Mesodermal cell (in vitro differentiated cells): ENCODE data around the gene CD3E. TPM values are rescaled to one million over a fixed set of nuclear protein-coding genes. Genes with fewer than 3 reads are reported as not detected.

ENCODE experiments used
- H3K27ac ChIP-seq: 2 replicates; pipeline ENCODE4 v1.7.0; 2013; ENCODE audit warnings: mild to moderate bottlenecking, low read depth, low read length, moderate library complexity; ENCODE audit not compliant: severe bottlenecking
- H3K36me3 ChIP-seq: 2 replicates; pipeline ENCODE4 v1.7.1; 2013; ENCODE audit warnings: mild to moderate bottlenecking, low read length, moderate library complexity; ENCODE audit not compliant: control insufficient read depth, insufficient read depth
- H3K4me1 ChIP-seq: one replicate; pipeline ENCODE4 v1.7.1; 2013; ENCODE audit warnings: mild to moderate bottlenecking, low read length; ENCODE audit not compliant: insufficient read depth, control insufficient read depth, poor library complexity, severe bottlenecking
- H3K4me3 ChIP-seq: 2 replicates; pipeline ENCODE4 v1.7.0; 2013; ENCODE audit warnings: low read length, control low read depth, mild to moderate bottlenecking; ENCODE audit not compliant: insufficient read depth, poor library complexity, severe bottlenecking; ENCODE audit errors: extremely low read depth
- H3K9me3 ChIP-seq: 2 replicates; pipeline ENCODE4 v1.7.1; 2013; ENCODE audit warnings: mild to moderate bottlenecking, low read length, moderate library complexity; ENCODE audit not compliant: control insufficient read depth
- WGBS, 2 experiments: methylation state at CpG; one replicate each; pipeline ENCODE4 v1.1.5; 2013; ENCODE audit warnings: missing lambda C conversion rate in 2 of 2; ENCODE audit not compliant: insufficient coverage in 2 of 2; 5-methylcytosine and 5-hydroxymethylcytosine counted together
- polyA plus RNA-seq, 2 experiments: library from polyadenylated mRNA; stranded (reverse); fragments of 50-300 nt; gene quantifications; one replicate each; pipeline ENCODE4 v1.2.3, GENCODE V29; 2013

CD3E gene
- polyA plus RNA-seq (2013, experiment 1 of 2) = not detected
- polyA plus RNA-seq (2013, experiment 2 of 2) = not detected

- H3K9me3 ChIP-seq = no peaks in the 10 kb centered on the region
- no peaks in the 10 kb centered on the region for H3K36me3 ChIP-seq
- WGBS, 2 experiments = 88 to 89% methylated on average over 7 to 8 of the region's 8 CpGs
- H3K4me1 ChIP-seq = no peaks in the 10 kb centered on the region
- H3K4me3 ChIP-seq = no peak within 1 kb of the TSS
- no peak within 1 kb of the TSS for H3K27ac ChIP-seq
These were observed at the start of gene CD3E for GRCh38 chr11:118304568-118305248. Gene CD3E, plus strand, starts transcription at chr11:118304730. Its CDS starts 223 bp downstream, at chr11:118304953.

- no CpG with 5 or more reads among the region's 1 CpG for WGBS, 2 experiments
These were observed 46.1 kb upstream of the CD3E start for GRCh38 chr11:118258410-118258809.

GRCh38 chr11:118259138-118259537 is 45.4 kb upstream of the CD3E start:
- Histone ChIP-seq H3K9me3 (no peaks in the 10 kb centered on the region), H3K27ac (no peak overlapping the region), H3K4me1 (no peaks in the 10 kb centered on the region), H3K4me3 (no peak overlapping the region), H3K36me3 (no peaks in the 10 kb centered on the region)
- WGBS, 2 experiments = 100% methylated on average over 1 of the region's 1 CpG; no CpG with 5 or more reads in 1 of the 2 experiments

More at GRCh38 chr11:118258410-118258809, 46.1 kb upstream of the CD3E start:
- Histone ChIP-seq H3K36me3 (no peaks in the 10 kb centered on the region), H3K9me3 (no peaks in the 10 kb centered on the region), H3K27ac (no peak overlapping the region), H3K4me3 (no peak overlapping the region), H3K4me1 (no peaks in the 10 kb centered on the region)

GRCh38 chr11:118260353-118260752 is 44.2 kb upstream of the CD3E start:
- Histone ChIP-seq H3K4me1 (no peaks in the 10 kb centered on the region), H3K36me3 (no peaks in the 10 kb centered on the region), H3K4me3 (no peak overlapping the region), H3K9me3 (no peaks in the 10 kb centered on the region), H3K27ac (no peak overlapping the region)
- 100% methylated on average over 1 of the region's 3 CpGs; no CpG with 5 or more reads in 1 of the 2 experiments for WGBS, 2 experiments

GRCh38 chr11:118263112-118263511 is 41.4 kb upstream of the CD3E start:
- Histone ChIP-seq H3K9me3 (no peaks in the 10 kb centered on the region), H3K4me3 (no peak overlapping the region), H3K27ac (no peak overlapping the region), H3K36me3 (no peaks in the 10 kb centered on the region), H3K4me1 (no peaks in the 10 kb centered on the region)
- WGBS, 2 experiments = 83 to 100% methylated on average over 1 of the region's 4 CpGs

GRCh38 chr11:118263695-118264568 is 40.6 kb upstream of the CD3E start, which contains the start of gene MPZL2:
Gene MPZL2, minus strand, starts transcription at chr11:118264297. Its CDS starts 144 bp downstream, at chr11:118264153.
- Histone ChIP-seq H3K36me3 (no peaks in the 10 kb centered on the region), H3K4me3 (no peak within 1 kb of the TSS), H3K9me3 (no peaks in the 10 kb centered on the region), H3K4me1 (no peaks in the 10 kb centered on the region), H3K27ac (no peak within 1 kb of the TSS)
- WGBS, 2 experiments = 22 to 41% methylated on average over 13 to 18 of the region's 19 CpGs

- no peaks in the 10 kb centered on the region for H3K9me3 ChIP-seq
- no peaks in the 10 kb centered on the region for H3K36me3 ChIP-seq
- H3K27ac ChIP-seq = no peak overlapping the region
- H3K4me1 ChIP-seq = no peaks in the 10 kb centered on the region
- H3K4me3 ChIP-seq = no peak overlapping the region
- WGBS, 2 experiments = 47 to 55% methylated on average over 11 to 12 of the region's 13 CpGs
These were observed 39.7 kb upstream of the CD3E start for GRCh38 chr11:118264569-118265465.

GRCh38 chr11:118265954-118266353 is 38.6 kb upstream of the CD3E start:
- Histone ChIP-seq H3K27ac (no peak overlapping the region), H3K4me3 (no peak overlapping the region), H3K4me1 (no peaks in the 10 kb centered on the region), H3K36me3 (no peaks in the 10 kb centered on the region), H3K9me3 (no peaks in the 10 kb centered on the region)
- no CpG with 5 or more reads among the region's 1 CpG for WGBS, 2 experiments

GRCh38 chr11:118267486-118267885 is 37.0 kb upstream of the CD3E start:
- WGBS, 2 experiments = 93% methylated on average over 2 of the region's 4 CpGs; no CpG with 5 or more reads in 1 of the 2 experiments
- H3K27ac ChIP-seq = no peak overlapping the region
- no peaks in the 10 kb centered on the region for H3K36me3 ChIP-seq
- H3K9me3 ChIP-seq = no peaks in the 10 kb centered on the region
- no peaks in the 10 kb centered on the region for H3K4me1 ChIP-seq
- no peak overlapping the region for H3K4me3 ChIP-seq

- no peak overlapping the region for H3K27ac ChIP-seq
- WGBS, 2 experiments = 74 to 89% methylated on average over 2 of the region's 2 CpGs
- H3K4me1 ChIP-seq = peaks cover 3% of the 10 kb centered on the region
- no peaks in the 10 kb centered on the region for H3K36me3 ChIP-seq
- H3K4me3 ChIP-seq = no peak overlapping the region
- H3K9me3 ChIP-seq = no peaks in the 10 kb centered on the region
These were observed 32.5 kb upstream of the CD3E start for GRCh38 chr11:118272001-118272400.
